NCI-H446 treated with DMSO at 0.1 percent for 48 hours (cell line): Measurements from ENCODE around the gene PIK3R4.

ENCODE experiments used
- DNase-seq: peaks from one replicate; lab custom pipeline; 2025; lab: John Stamatoyannopoulos, UW

Gene PIK3R4

DNA sequence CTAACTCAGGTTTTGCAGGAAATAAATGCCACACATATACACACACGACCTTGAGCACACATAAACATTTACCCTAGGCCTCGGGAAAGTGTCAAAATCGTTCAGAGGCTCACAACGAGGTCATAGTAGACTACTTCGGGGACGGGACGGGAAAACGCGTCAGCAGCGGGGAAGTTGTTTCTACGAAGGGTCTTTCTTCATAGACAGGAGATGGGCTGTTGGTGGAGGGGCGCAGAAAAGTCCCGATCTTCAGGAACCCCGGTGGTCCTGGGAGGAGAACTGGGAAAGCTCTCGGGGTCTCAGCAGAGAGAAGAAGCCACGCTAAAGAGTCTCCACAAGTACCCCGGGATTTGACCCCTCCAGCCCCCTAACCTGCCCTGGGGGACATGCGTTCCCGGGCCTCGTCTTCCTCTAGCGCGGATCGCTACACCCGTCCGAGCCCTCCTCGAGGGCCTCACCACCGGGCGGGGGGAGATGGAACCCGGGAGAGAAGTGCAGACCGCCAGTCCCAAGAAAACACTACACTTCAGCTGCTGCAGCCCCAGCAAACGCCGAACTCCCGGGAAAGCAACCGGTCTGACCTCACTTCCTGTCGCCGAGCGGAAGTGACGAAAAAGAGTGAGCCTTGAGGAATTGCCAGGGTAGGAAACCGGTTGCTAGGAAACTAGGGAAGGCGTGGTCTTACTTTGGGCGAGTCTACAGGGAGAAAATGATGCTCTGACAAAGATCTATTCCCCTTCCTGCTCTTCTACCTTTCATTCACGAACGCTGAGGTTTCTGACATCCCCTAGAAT, at the start of gene PIK3R4:
PIK3R4 (minus strand) TSS at position 584 of the 794 bp plus-strand sequence. CDS start 1,611 bp downstream, outside the sequence.
- peak; percentile 96 for DNase-seq

DNA sequence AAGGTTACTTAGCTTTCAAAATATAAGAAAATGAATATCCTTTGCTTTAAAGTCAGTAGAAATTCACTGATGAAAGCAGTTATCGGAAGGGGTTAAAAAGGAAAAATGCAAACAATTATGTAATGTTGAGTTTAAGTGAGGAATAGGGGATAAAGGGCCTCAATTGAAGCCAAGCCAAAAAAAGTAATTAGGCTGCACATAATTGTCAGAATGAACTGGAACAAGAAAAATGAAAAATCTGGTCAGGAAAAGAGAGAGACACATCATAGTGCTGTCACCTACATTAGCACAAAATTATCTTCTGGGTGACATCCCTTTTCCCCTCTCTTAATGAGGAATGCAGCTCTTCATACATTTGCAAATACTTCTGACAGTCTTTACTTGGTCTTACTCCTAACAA, 48.8 kb upstream of the PIK3R4 start:
- no peak for DNase-seq

DNA sequence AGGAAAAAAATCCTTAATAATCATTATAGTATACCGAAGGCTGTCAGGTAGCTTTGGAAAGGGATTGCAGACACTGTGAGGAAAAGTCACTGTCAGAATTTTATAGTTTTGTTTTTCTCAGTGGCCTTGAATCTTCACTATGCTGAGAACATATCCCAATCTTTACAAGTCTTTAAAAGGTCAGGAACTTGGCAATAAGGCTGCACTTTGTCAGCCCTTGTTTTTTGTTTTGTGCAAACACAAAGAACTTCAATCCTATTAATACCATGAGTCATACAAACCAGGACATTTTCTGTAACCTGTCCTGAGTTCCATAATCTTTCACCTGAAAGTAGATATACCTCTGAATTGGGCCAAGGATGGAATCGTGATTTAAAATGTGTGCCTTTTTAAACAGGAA, 45.6 kb upstream of the PIK3R4 start:
- no peak for DNase-seq

DNA sequence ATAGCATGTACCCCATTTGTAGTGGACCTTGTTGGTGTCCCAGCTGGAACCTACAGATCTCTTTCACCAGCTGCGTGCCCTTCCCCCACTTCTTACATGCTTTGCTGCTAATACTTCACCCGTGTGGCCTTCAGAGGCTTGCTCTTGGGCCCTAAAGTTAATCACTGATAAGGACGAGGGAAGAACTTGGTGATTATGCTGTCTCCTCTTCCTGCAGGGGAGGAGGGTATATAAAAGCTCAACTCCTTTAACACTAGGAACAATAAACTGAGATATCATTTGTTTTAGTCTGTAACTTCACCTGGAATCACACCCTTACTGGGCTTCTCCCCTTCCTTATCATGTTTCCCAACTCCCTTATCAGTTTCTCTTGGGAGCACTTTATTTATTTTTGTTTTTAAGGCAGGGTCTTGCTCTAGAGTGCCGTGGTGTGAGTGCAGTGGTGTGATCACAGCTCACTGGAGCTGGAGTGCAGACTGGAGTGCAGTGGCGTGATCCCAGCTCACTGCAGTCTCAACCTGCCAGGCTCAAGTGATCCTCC, 43.2 kb upstream of the PIK3R4 start:
- no peak for DNase-seq

DNA sequence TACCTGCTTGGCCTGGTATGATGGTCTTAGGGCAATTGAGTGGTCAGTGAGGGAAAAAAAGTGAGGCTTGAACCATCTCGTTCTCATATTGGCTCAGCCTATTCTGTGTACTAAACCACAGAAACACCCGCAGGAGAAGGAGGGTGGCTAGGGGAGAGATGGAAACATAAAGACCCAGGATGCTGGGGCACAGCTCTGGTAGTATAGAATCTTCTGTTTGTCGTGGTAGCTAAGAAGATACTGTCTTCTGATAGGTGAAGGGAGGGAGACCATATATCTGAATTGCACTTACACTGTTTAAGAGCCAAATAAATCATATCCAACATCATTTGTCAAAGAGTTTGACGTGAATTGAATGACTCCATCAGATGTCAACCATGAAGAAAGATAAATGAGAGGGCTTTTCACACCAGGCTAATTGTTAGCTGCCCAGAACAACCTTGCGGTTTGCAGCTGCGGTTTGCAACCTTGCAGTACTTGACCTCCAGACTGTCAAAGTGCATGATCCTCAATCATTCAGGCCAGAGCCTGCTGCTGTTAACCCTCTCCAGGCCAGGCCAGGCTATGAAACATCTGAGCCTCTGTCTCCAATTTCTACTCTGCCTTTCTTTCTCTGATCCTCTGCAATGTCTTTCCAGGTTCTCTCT, 40.9 kb upstream of the PIK3R4 start:
- DNase-seq, result no peak

DNA sequence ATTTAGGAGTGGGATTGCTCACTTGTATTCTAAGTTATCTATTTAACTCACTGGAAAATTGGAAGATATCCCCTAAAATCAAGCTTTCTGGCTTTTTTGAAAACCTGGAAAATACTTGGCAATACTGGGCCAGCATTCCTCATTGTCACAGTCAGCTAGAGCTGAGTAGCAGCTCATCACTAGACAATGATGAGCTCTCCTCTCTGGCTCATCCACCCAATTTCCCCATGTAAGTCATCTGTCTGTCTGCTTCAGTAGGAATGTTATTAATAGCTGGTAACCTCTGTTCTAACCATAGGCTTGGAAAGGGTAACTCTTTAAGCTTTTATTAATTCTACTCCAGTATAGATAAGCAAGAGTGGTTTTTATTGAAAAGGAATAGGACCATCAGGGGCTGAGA, 39.7 kb upstream of the PIK3R4 start:
- DNase-seq, result no peak

DNA sequence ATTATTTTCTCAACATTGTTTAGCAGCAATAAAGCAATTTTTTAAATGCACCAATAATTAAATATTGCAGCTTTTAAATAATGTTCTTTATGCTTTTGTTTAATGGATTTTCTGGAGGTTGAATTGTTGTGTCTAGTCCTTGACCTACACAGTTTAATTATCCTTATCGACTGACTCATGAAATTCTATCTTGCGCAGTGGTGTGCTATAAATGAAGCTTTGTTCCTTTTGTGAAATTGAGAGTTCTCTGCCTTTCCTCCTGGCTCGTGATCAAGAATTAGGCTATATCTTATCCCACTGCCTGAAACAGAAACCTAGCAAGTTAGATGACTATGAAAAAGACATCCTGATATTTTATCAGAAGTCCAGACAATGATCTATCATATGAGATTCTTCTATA, 37.0 kb upstream of the PIK3R4 start:
- no peak for DNase-seq

DNA sequence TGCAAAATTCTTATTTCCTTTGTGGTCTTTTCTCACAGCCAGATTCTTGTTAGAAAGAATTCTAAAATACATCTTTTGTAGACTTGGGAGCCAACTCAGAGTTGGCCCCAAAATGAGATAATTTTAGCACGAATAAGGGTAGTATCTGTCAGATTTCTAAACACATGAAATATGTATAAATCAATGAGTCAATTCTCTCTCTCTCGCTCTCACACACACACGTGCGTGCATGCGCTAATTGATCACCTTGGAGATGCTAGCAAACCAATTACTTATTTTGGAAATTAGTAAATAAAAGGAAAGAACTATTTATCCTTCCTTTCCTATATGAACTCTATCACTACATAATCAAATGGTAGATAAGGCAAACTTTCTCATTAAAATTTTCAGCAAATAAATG, 32.9 kb upstream of the PIK3R4 start:
- no peak for DNase-seq

DNA sequence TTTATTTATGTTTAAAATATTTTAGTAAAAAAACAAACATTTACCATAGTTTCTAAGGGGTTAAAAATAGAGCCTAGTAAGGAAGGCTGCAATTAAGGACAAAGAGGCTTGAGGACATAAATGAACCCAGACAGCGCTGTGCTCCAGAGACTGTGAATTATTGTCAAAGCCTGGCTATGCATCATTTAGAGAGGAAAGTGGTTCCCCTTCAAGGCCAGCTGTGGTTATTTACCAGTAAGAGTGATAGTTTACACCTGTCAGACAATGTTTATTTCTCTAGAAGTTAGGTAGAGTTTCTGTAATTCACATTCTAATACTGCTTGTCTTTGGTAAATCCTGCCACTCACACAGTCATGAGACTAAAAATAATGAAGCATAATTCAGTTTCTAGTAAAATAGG, 32.4 kb upstream of the PIK3R4 start:
- DNase-seq, result no peak

DNA sequence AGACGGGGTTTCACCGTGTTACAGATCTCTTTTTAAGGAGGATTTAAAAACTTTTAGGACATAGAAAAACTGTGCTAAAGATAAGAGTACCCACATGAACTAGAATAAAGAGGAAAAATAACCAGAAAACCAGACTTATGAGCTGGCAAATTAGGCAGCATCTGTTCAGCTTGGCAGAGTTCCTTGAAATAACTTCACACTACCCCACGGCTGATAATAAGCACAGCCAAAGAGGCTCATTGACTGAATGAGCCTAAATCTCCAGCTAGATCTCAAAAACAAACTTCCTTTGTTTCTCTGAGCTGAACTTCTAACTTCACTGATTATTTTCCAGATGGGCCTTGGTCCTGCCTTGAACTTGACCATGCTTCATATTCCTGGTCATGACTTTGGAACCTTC, 26.7 kb upstream of the PIK3R4 start:
- peak; percentile 42 for DNase-seq

DNA sequence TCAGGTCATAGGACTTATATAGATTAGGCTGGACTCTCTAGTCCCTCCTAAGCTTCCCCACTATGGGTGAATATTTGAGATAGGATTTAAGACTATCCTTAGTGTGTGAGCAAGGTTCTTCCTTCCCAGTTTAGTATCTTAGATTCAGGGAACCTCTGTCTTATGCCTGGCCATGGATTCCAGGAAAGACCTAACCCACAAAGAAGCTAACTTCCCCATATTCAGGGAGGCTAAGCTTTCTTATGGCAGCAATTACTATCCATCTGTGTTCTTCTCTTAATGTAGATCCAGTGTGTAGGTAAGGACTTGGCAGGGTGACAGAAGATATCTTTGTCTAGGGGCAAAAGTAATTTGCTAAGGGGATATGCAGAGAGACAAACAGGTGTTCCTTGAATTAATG, 25.5 kb upstream of the PIK3R4 start:
- no peak for DNase-seq

DNA sequence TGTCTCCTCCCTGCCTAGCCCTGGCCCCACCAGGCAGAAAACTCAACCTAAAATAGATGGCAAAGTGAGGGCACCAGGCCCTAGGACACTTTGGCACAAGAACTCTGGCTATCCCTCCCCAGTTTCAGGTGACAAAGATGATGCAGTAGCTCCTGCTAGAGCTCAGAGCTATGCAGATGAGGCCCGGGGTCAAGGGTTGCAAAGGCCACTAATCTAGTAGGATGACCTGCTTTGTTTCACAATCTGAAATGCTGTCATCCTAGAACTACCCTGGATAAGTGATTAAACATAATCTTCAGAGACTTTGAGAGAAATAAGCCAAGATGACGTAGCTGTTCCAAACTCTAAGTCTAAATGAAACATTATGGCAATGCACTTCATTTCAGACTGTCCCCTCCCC, 24.0 kb upstream of the PIK3R4 start:
- DNase-seq, result no peak

DNA sequence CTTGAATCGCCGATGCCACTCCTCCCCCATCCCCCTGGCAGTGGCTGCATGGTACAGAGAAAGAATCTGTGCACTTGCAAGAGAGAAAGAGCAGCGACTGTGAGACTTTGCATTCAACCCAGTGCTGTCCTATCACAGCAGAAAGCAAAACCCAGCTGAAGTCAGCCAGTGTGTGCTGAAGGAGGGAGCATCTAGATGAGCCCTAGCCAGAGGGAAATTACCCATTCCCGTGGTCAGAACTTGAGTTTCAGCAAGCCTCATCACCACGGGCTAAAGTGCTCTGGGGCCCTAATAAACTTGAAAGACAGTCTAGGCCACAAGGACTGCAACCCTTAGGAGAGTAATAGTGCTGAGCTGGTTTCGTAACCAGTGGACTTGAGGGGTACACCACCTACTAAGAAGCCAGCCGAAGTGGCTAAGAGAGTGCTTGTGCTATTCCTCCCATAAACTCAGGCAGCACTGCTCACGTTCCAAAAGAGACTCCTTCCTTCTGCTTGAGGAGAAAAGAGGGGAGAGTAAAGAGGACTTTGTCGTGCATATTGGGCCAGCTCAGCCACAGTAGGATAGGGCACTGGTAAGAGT, 15.2 kb upstream of the PIK3R4 start:
- DNase-seq, result no peak

DNA sequence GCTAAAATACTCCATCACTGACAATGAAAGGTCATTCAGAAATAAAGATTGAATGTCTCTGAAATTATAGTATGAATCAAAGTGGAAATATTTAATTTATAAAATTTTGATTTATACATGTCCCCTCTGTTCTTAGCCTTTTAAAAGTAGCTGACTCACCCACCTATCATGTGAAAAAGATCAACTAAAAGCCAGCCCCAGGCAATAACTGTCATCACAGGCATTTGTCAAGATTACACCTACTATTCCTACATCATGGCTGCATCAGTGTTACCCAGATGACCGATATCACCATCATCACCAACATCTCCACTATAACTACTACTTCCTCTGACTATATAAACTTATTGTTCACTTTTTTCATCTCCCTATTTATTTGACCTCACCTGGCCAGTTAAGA, 14.3 kb upstream of the PIK3R4 start:
- no peak for DNase-seq

DNA sequence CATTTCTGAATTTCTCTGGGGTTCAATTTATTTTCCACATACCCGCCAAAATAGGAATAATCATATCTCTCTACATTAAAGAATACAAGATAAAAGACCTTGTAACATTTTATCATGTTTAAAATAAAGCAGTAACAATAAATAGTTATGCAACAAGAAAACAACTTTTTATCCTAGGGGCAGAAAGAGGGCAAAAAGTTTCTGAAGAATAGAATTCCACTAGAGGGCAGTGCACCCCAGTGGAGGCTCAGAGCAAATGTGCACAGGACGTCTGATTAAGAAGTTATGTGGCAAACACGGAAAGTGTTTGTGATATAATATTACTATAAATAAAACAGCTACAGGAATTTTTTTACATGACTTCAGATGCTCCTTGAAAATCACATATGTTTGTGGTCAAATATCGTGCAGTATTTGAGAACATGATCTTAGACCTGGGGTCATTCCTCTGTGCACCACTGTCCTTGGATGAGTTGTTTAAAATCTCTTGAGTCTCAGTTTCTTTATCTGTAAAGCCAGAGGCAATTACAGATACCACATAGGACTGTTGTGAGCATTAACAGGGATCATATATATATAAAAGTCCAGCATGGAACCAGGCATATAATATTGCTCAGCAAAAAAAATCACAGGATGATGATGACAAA, 13.2 kb upstream of the PIK3R4 start:
- peak; percentile 21 for DNase-seq

DNA sequence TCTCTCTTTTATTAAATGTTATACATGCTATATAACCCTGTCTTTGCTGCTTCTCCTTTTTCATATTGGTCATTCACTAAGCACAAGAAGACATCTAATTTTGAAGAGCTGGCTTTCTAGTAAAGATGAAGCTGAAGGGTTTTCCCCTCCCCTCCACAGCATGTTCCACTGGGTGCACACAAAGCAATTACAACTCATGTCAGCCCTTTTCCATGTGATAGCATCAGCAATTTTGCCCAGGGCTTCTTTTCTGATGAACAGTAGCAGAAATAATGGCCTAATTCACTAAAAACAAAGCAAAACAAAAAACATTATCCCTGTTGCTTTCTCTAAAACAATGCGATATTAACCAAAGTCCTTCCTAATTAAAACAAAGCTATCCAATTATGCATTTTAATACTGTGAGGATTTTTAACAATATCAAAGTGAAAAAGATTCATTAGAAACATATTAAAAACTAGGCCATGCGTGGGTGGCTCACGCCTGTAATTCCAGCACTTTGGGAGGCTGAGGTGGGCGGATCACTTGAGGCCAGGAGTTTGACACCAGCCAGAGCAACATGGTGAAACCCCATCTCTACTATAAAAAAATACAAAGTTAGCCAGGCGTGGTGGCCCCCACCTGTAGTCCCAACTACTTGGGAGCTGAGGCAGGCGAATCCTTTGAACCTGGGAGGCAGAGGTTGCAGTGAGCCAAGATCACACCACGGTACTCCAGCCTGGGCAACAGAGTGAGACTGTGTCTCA, 12.2 kb upstream of the PIK3R4 start:
- no peak for DNase-seq

DNA sequence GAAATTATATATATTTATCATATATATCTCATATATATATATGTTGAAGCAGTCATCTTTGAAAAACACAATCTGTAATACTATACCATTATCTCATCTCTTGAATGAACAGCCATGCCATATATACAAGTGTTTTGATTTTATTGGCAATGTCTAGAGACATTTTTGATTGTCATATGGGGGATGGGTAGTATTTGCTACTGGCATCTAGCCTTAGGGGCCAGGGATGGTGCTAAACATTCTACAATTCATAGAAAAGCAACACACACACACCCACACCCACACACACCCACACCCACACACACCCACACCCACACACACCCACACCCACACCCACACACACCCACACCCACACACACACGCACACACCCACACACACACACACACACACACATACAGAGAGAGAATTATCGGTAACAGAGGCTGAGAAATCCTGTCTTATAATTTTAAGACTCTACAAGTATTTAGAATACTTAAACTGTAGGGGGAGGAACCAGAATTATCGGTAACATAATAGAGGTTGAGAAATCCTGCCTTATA, 11.1 kb upstream of the PIK3R4 start:
- no peak for DNase-seq

DNA sequence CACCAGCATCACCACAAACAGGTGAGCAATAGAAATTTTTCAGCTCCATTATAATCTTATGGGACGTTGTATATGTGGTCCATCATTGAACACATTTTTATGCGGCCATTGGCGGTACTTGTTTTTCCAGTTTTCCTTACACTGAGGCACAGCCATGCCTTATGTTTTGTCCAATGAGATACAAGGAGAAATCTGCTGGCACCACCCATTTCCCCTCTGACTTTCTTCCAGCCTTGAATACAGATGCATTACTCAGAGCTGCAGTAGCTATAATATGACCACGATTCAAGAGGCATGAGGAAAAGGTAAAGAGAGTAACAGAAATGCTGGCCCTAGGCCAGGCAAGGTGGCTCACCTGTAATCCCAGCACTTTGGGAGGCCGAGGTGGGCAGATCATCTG, 9.0 kb upstream of the PIK3R4 start:
- no peak for DNase-seq

DNA sequence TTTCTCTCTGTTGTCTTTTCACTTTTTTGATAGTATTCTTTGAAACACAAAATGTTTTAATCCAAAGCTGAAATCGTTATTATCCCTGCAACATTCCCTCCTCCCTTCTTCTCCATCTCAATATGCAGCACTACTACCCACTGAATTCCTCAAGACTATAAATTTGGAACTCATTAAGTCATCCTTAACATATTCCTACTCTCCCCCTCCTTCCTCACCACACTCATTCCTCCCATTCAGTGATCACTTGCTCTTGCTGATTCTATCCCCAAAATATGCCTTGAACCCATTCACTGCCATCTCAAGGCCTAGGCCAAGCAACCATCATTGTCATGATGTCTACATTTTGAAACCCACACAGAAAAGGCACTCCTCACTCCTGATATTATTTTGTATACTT, 2.4 kb upstream of the PIK3R4 start:
- no peak for DNase-seq

DNA sequence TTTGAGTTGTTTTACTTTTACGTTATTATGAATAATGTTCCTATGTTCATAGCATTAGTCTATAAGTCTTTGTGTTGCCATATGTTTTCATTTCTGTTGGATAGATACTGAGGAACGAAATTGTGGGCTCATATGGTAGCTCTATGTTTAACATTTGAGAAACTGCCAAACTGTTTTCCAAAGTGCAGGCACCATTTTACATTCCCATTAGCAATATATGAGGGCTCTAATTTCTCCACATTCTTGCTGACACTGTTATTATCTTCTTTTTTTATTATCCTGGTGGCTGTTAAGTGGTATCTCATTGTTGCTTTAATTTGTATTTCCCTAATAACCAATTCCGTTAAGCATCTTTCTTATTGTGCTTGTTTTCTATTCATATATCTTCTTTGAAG, 1.8 kb upstream of the PIK3R4 start:
- DNase-seq, result no peak

DNA sequence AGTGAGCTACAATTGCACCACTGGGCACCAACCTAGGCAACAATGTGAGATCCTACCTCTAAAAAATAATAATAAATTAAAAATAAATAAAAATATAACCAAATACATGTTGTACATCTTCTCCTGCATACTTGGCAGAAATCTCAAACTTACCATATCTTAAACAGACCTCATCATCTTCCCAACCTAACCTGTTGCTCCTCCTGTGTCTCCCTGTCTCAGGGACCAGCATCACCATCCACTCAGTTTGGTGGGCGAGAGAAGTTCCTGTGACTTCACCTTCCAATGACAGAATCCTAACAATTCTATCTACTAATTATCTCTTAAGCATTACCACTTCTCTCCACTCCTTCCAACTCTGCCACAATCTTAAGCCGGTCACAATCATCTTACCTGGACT, 3.3 kb downstream of the PIK3R4 start:
- no peak for DNase-seq
